Keratinocyte (primary cell): ENCODE results near the gene ODAD2. TPM values are rescaled to one million over a fixed set of nuclear protein-coding genes. Genes with fewer than 3 reads are reported as not detected.

Experiments used
- DNase-seq: peaks from one replicate; pipeline ENCODE4 v3.0.0-alpha.2; 2011; ENCODE audit warnings: low read depth, missing footprints, low spot score
- FAIRE-seq: peaks from 2 replicates; lab custom pipeline; 2011; peaks lifted over from hg19 to GRCh38; lab: Jason Lieb, UNC
- H2AFZ ChIP-seq: 2 replicates; pipeline ENCODE4 v1.6.0; 2012; ENCODE audit warnings: low read length, control low read depth, inconsistent platforms; ENCODE audit not compliant: control insufficient read depth
- H3K27ac ChIP-seq: 2 replicates; pipeline ENCODE4 v1.5.1; 2011; ENCODE audit warnings: low read length; ENCODE audit not compliant: control insufficient read depth, insufficient read depth
- H3K27me3 ChIP-seq: 3 replicates; pipeline ENCODE4 v1.6.0; 2011; ENCODE audit warnings: low read length; ENCODE audit not compliant: control insufficient read depth, insufficient read depth; ENCODE audit errors: extremely low read depth
- H3K36me3 ChIP-seq, 2 experiments: 2 replicates in 1 of 2; 3 replicates in 1 of 2; pipeline ENCODE4 v1.5.1; 2011; ENCODE audit warnings: low read length in 2 of 2, mild to moderate bottlenecking in 1 of 2; ENCODE audit not compliant: control insufficient read depth in 2 of 2, insufficient read depth in 2 of 2; ENCODE audit errors: extremely low read depth in 1 of 2
- H3K4me1 ChIP-seq: 3 replicates; pipeline ENCODE4 v1.5.1; 2011; ENCODE audit warnings: low read length; ENCODE audit not compliant: control insufficient read depth, insufficient read depth; ENCODE audit errors: extremely low read depth
- H3K4me2 ChIP-seq: 3 replicates; pipeline ENCODE4 v1.6.0; 2011; ENCODE audit warnings: low read depth, low read length; ENCODE audit not compliant: control insufficient read depth, insufficient read depth; ENCODE audit errors: extremely low read depth
- H3K4me3 ChIP-seq, 3 experiments: fragments of 200-600 bp in 1 of 3; sonication (generic) in 1 of 3; 2 replicates in 2 of 3; 3 replicates in 1 of 3; pipeline ENCODE4 v1.5.1; 2011 to 2016; ENCODE audit warnings: low read length in 3 of 3, mild to moderate bottlenecking in 3 of 3, control low read depth in 2 of 3, inconsistent platforms in 1 of 3, low read depth in 1 of 3, mixed read lengths in 1 of 3, mixed run types in 1 of 3, moderate library complexity in 1 of 3; ENCODE audit not compliant: control insufficient read depth in 2 of 3, insufficient read depth in 2 of 3; ENCODE audit errors: extremely low read depth in 1 of 3
- H3K79me2 ChIP-seq: 2 replicates; pipeline ENCODE4 v1.6.0; 2012; ENCODE audit warnings: low read length; ENCODE audit not compliant: control insufficient read depth, insufficient read depth
- H3K9ac ChIP-seq: 3 replicates; pipeline ENCODE4 v1.6.0; 2011; ENCODE audit warnings: low read length; ENCODE audit not compliant: control insufficient read depth, insufficient read depth; ENCODE audit errors: extremely low read depth
- H3K9me1 ChIP-seq: 3 replicates; pipeline ENCODE4 v1.6.0; 2011; ENCODE audit warnings: low read length; ENCODE audit not compliant: control insufficient read depth, insufficient read depth; ENCODE audit errors: extremely low read depth
- H3K9me3 ChIP-seq: 2 replicates; pipeline ENCODE4 v1.5.1; 2012; ENCODE audit warnings: low read depth, low read length; ENCODE audit not compliant: control insufficient read depth
- H4K20me1 ChIP-seq: 3 replicates; pipeline ENCODE4 v1.6.0; 2011; ENCODE audit warnings: low read length; ENCODE audit not compliant: control insufficient read depth, insufficient read depth; ENCODE audit errors: extremely low read depth
- EZH2 ChIP-seq: IDR thresholded peaks from one replicate; pipeline ENCODE4 v1.6.1; 2012; ENCODE audit warnings: inconsistent platforms, mild to moderate bottlenecking, low read length, moderate library complexity
- dilution Hi-C: fragments of 300-500 bp; cut with MboI; formaldehyde crosslinking; loops from one replicate; pipeline ENCODE4 v1.7.0; 2020; ENCODE audit warnings: low sequenced_read_pairs; ENCODE audit not compliant: extremely low pct_ligation_motif_present
- polyA plus RNA-seq, 5 experiments: library from polyadenylated mRNA; depleted of rRNA in 3 of 5; stranded (reverse) in 3 of 5; stranded (forward) in 1 of 5; unstranded in 1 of 5; fragments of >200 nt; gene quantifications; 1 replicate in 1 of 5; 2 replicates in 3 of 5; 3 replicates in 1 of 5; pipeline versions ENCODE4 v1.2.1 to v1.2.3, GENCODE V29; 2011 to 2012; ENCODE audit warnings: missing spikeins in 2 of 5, low read depth in 1 of 5, low replicate concordance in 1 of 5
- TF ChIP-seq, protein P1 (sequence below), 3 experiments: IDR thresholded peaks in 1 of 3; conservative IDR thresholded peaks in 1 of 3; optimal IDR thresholded peaks in 1 of 3; 2 replicates in 2 of 3; 3 replicates in 1 of 3; pipeline versions ENCODE3 to v1.5.1; 2011; ENCODE audit warnings: low read length in 3 of 3, mild to moderate bottlenecking in 3 of 3, moderate library complexity in 2 of 3, control low read depth in 1 of 3, inconsistent platforms in 1 of 3; ENCODE audit not compliant: insufficient read depth in 2 of 3; ENCODE audit errors: extremely low read depth in 1 of 3

The ODAD2 gene
- polyA plus RNA-seq, 1 donor (not counting 4 experiments of a cell fraction or from before 2014, with no cell fraction given): not detected

DNA sequence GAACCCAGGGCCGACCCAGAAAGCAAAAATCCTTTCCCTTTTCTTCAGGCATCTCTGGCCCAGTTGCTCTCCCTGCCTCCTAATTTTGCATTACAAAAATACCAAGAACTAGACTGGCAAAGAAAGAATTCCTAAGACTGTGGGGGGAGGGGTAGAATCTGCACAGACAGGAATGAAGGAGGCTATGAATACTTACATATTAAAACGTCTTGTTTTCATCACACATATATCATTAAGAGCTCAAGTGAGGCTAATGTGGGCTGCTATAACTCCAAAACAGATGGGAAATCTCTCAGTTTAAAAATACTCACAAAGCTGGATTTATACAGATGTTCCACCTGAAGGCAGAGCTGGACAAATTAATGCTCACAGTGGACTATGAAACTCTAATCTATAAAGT is 224.0 kb downstream of the ODAD2 start:
- H4K20me1 ChIP-seq: no peaks in the 10 kb centered on the region
- H3K27me3 ChIP-seq: peaks cover 5% of the 10 kb centered on the region
- DNase-seq (no peak), FAIRE-seq (no peak)
- no peak overlapping the region for H3K4me2 ChIP-seq
- H3K9me1 ChIP-seq: no peaks in the 10 kb centered on the region
- H3K79me2 ChIP-seq: no peaks in the 10 kb centered on the region
- H3K9me3 ChIP-seq: no peaks in the 10 kb centered on the region
- no peak overlapping the region for H3K9ac ChIP-seq
- no peaks in the 10 kb centered on the region for H3K36me3 ChIP-seq
- H2AFZ ChIP-seq: no peak overlapping the region
- H3K4me1 ChIP-seq: no peaks in the 10 kb centered on the region
- H3K27ac ChIP-seq: no peak overlapping the region
- TF ChIP-seq, protein P1, sequence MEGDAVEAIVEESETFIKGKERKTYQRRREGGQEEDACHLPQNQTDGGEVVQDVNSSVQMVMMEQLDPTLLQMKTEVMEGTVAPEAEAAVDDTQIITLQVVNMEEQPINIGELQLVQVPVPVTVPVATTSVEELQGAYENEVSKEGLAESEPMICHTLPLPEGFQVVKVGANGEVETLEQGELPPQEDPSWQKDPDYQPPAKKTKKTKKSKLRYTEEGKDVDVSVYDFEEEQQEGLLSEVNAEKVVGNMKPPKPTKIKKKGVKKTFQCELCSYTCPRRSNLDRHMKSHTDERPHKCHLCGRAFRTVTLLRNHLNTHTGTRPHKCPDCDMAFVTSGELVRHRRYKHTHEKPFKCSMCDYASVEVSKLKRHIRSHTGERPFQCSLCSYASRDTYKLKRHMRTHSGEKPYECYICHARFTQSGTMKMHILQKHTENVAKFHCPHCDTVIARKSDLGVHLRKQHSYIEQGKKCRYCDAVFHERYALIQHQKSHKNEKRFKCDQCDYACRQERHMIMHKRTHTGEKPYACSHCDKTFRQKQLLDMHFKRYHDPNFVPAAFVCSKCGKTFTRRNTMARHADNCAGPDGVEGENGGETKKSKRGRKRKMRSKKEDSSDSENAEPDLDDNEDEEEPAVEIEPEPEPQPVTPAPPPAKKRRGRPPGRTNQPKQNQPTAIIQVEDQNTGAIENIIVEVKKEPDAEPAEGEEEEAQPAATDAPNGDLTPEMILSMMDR (optimal IDR thresholded peaks at IDR 0.05 in 1 of 3, IDR thresholded peaks at IDR 0.05 in 1 of 3, conservative IDR thresholded peaks at IDR 0.05 in 1 of 3; ENCODE audit: extremely low read depth in 1 of 3, insufficient read depth in 2 of 3, low read length in 3 of 3): no peak
- no peak for TF ChIP-seq EZH2
- no peak overlapping the region for H3K4me3 ChIP-seq
- dilution Hi-C loops: no loop called here

DNA sequence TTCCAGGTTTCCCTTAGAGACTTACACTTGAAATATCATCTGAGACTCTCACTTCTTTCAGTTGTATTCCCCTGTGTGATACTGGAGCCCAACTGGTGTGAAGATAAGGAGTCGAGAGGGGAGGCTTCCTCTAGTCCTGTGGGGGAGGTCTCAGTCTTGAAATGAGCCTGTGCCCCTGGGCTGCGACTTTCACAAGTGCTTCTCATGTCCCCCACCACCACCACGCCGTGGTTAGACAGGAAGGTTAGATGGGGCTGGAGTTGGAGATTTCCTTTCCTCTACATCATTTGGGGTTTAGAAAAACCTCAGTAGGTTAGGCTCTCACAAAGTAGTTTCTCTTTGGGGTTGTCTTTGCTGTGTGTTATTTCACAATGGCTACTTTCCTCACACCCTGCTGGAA is 227.6 kb downstream of the ODAD2 start:
- H3K36me3 ChIP-seq: no peaks in the 10 kb centered on the region
- no peak overlapping the region for H3K4me3 ChIP-seq
- no peaks in the 10 kb centered on the region for H3K79me2 ChIP-seq
- TF ChIP-seq, protein P1 (optimal IDR thresholded peaks at IDR 0.05 in 1 of 3, IDR thresholded peaks at IDR 0.05 in 1 of 3, conservative IDR thresholded peaks at IDR 0.05 in 1 of 3; ENCODE audit: extremely low read depth in 1 of 3, insufficient read depth in 2 of 3, low read length in 3 of 3): no peak
- TF ChIP-seq EZH2: no peak
- H3K9me3 ChIP-seq: no peaks in the 10 kb centered on the region
- H3K4me2 ChIP-seq: no peak overlapping the region
- no peaks in the 10 kb centered on the region for H3K9me1 ChIP-seq
- H3K27ac ChIP-seq: no peak overlapping the region
- H2AFZ ChIP-seq: no peak overlapping the region
- no peaks in the 10 kb centered on the region for H4K20me1 ChIP-seq
- no peaks in the 10 kb centered on the region for H3K4me1 ChIP-seq
- DNase-seq (no peak), FAIRE-seq (no peak)
- no peak overlapping the region for H3K9ac ChIP-seq
- dilution Hi-C loops: no loop called here
- peaks cover 5% of the 10 kb centered on the region for H3K27me3 ChIP-seq
